Lower lobe of right lung (tissue), 2 donors: ENCODE measurements around the gene PAQR8. TPM values are rescaled to one million over a fixed set of nuclear protein-coding genes. Genes with fewer than 3 reads are reported as not detected.

ENCODE experiments used
- ATAC-seq, 2 donors: fragments of 200-7000 bp; cut with Tn5 transposase; one replicate each; pipeline ENCODE4 v1.9.1; 2020 to 2022; ENCODE audit warnings: mild to moderate bottlenecking in 2 of 2, moderate library complexity in 2 of 2
- DNase-seq: peaks from one replicate; pipeline ENCODE4 v3.0.0-alpha.2; 2020
- H3K27ac ChIP-seq: fragments of 200-600 bp; one replicate; pipeline ENCODE4 v1.8.0; 2022
- H3K27me3 ChIP-seq: fragments of 200-600 bp; one replicate; pipeline ENCODE4 v1.8.0; 2022; ENCODE audit warnings: low read depth
- H3K36me3 ChIP-seq: fragments of 200-600 bp; one replicate; pipeline ENCODE4 v1.8.0; 2022; ENCODE audit warnings: mild to moderate bottlenecking
- H3K4me1 ChIP-seq: fragments of 200-600 bp; one replicate; pipeline ENCODE4 v1.8.0; 2022
- H3K4me3 ChIP-seq: fragments of 200-600 bp; one replicate; pipeline ENCODE4 v1.8.0; 2022; ENCODE audit warnings: mild to moderate bottlenecking
- H3K9me3 ChIP-seq: fragments of 200-600 bp; one replicate; pipeline ENCODE4 v1.8.0; 2022
- intact Hi-C: fragments of 100-400 bp; cut with DNase I; formaldehyde crosslinking; loops from one replicate; pipeline ENCODE4 v1.11.0; 2022
- total RNA-seq: library from RNA; stranded (reverse); fragmentation: NEBNext Ultra II Directional; extraction: Animal tissue kit (Norgen Biotek cat#: 25700); gene quantifications from one replicate; pipeline ENCODE4 v1.2.1, GENCODE V29; 2021
- TF ChIP-seq, protein P1 (sequence below): fragments of 200-600 bp; IDR thresholded peaks from one replicate; pipeline ENCODE4 v1.8.0; 2022; ENCODE audit warnings: antibody characterized with exemption, mild to moderate bottlenecking
- donor health status: DM: no; HTN: yes; CAD: no; lungs with severe emphysema.

Gene PAQR8
- total RNA-seq, 1 donor from 2014 or later, result 6.8 TPM

DNA sequence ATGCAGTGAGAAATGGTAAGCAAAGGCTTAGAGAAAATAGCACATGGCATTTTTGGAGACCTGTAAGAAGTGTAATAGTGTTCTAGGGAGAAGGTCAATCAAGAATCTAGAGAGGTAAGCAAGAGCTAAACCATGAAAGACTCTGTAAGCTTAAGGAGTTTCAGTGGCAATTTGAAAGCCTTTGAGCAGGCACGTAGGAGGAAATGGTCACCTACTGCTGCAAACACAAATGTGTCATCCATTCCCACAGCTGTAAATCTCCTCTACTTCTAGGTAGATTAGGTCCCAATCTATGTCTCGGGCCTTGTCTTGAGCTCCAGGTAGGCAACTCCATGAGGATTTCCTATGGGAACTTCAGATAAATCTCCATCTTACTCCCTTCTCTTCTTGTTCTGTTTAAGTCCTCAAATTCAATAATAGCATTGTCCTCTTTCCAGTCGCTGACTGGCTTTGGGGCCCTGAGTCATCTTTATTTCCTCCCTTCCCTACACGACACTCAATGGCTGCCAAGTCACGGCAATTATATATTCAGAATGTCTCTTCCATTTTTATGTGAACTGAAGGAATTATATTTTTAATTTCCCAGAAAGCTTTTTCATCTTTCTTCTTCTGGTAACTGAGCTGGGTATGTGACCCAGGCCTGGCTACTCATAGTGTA is 24.2 kb upstream of the PAQR8 start:
- Histone ChIP-seq H3K36me3 (no peaks in the 10 kb centered on the region), H3K9me3 (no peaks in the 10 kb centered on the region), H3K27ac (no peak overlapping the region), H3K4me1 (peaks cover 9% of the 10 kb centered on the region), H3K4me3 (no peak overlapping the region), H3K27me3 (no peaks in the 10 kb centered on the region)
- DNase-seq, result no peak
- no peak for ATAC-seq
- intact Hi-C loops, result no loop called here
- TF ChIP-seq, protein P1, sequence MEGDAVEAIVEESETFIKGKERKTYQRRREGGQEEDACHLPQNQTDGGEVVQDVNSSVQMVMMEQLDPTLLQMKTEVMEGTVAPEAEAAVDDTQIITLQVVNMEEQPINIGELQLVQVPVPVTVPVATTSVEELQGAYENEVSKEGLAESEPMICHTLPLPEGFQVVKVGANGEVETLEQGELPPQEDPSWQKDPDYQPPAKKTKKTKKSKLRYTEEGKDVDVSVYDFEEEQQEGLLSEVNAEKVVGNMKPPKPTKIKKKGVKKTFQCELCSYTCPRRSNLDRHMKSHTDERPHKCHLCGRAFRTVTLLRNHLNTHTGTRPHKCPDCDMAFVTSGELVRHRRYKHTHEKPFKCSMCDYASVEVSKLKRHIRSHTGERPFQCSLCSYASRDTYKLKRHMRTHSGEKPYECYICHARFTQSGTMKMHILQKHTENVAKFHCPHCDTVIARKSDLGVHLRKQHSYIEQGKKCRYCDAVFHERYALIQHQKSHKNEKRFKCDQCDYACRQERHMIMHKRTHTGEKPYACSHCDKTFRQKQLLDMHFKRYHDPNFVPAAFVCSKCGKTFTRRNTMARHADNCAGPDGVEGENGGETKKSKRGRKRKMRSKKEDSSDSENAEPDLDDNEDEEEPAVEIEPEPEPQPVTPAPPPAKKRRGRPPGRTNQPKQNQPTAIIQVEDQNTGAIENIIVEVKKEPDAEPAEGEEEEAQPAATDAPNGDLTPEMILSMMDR, result no peak

DNA sequence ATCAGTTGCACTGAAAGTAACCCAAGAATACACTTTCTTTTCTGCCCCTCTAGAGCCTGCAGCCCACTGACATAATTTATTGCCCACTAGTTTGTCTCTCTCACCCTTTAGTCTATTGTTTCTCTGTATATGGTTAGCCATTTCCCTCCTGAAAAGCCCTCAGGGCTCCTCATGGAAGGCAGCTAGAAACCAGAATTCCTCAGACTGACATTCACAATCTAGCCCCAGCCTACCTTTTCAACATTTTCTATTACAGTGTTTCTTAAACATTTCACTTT is 21.4 kb upstream of the PAQR8 start:
- TF ChIP-seq, protein P1, result no peak
- H3K9me3 ChIP-seq, result no peaks in the 10 kb centered on the region
- intact Hi-C loops, result no loop called here
- H3K27me3 ChIP-seq, result no peaks in the 10 kb centered on the region
- no peak overlapping the region for H3K27ac ChIP-seq
- H3K4me1 ChIP-seq, result no peaks in the 10 kb centered on the region
- no peak overlapping the region for H3K4me3 ChIP-seq
- ATAC-seq (no peak), DNase-seq (no peak)
- H3K36me3 ChIP-seq, result no peaks in the 10 kb centered on the region

DNA sequence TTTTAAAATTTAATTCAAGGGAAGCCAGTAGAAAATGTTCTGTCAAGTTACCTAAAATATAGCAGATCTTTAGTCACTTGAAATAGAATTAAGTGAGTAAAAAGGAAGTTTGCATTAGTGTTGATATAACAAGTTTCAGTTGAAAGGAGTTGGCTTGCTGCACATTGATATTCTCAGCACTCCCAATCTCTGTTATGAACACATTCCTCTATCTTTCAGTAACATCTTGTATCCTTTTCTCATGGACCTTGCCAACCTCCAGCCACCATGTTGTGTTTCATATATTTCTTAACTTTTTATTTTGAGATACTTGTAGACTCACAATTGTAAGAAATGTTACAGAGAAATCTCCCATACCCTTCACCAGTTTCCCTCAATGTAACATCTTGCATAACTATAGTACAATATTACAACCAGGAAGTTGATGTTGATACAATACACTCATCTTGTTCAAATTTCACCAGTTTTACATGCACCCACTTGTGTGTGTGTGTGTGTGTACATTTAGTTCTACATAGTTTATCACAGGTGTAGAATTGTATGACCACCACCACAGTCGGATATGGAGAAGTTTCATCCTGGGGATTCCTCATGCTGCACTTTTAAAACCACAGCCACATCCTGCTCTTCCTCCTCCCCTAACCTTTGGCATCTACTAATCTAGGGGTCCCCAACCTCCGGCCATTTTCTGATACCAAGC is 20.2 kb upstream of the PAQR8 start:
- ATAC-seq, result peak in 1 of 2 donors; percentile 44

DNA sequence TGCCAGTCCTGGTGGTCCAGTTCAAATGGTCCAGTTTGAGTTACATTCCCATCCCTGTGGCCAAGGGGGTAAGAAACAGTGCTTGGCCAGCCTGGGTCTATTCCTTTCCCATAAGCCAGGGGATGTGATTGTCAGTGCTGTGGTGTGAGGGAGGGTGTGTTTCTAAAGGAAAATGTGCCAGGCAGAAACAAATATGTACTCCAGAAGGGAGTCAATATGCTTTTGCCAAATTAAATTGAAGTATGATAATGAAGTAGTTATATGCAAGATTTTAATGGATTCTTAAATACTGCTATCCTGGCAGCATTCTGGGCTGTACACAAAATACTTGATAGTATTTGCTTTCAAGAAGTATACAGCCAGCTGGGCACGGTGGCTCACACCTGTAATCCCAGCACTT is 16.6 kb upstream of the PAQR8 start:
- Histone ChIP-seq H3K4me3 (no peak overlapping the region), H3K4me1 (no peaks in the 10 kb centered on the region), H3K9me3 (no peaks in the 10 kb centered on the region), H3K36me3 (no peaks in the 10 kb centered on the region), H3K27ac (no peak overlapping the region), H3K27me3 (no peaks in the 10 kb centered on the region)
- no peak for ATAC-seq
- no peak for DNase-seq
- TF ChIP-seq, protein P1, result no peak
- intact Hi-C loops, result no loop called here

More for the DNA sequence above, 20.2 kb upstream of the PAQR8 start:
- DNase-seq, result no peak
- intact Hi-C loops, result no loop called here
- Histone ChIP-seq H3K27ac (no peak overlapping the region), H3K9me3 (no peaks in the 10 kb centered on the region), H3K4me1 (no peaks in the 10 kb centered on the region), H3K27me3 (no peaks in the 10 kb centered on the region), H3K4me3 (no peak overlapping the region), H3K36me3 (no peaks in the 10 kb centered on the region)
- TF ChIP-seq, protein P1, result no peak

DNA sequence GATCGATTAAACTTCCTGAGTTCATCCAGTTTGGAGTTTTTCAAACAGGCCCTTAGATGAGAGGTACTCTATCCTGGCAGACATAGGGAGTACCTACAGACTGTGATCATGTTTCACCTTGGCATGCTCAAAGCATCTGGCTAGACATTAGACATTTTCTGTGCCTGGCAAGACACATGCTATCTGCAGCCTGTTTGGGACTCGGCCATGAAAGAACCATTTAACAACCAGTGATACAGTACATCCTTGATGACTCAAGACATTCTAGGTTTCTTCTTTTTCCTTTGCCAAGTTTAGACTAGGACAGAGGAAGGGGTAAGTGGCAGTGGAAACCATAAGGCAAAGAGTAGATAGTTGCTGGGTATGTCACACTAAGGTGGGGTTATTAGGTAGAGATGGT is 15.4 kb upstream of the PAQR8 start:
- Histone ChIP-seq H3K27ac (no peak overlapping the region), H3K36me3 (no peaks in the 10 kb centered on the region), H3K9me3 (no peaks in the 10 kb centered on the region), H3K4me3 (no peak overlapping the region), H3K4me1 (no peaks in the 10 kb centered on the region), H3K27me3 (no peaks in the 10 kb centered on the region)
- no peak for DNase-seq
- TF ChIP-seq, protein P1, result no peak
- ATAC-seq, result no peak
- intact Hi-C loops, result no loop called here
